Measurements from ENCODE around the gene DUSP15. TPM values are rescaled to one million over a fixed set of nuclear protein-coding genes. Genes with fewer than 3 reads are reported as not detected.

DUSP15 gene
- total and polyA plus RNA-seq, 9 of the 15 experiments (the other 6 are each of a cell fraction or from before 2014, with no cell fraction given), result 0.34 TPM; not detected in 8

- TF ChIP-seq ZNF766 (CRISPR knock-in tag; conservative IDR thresholded peaks at IDR 0.05), result no peak
- TF ChIP-seq MTF1 (CRISPR knock-in tag; IDR thresholded peaks at IDR 0.05; ENCODE audit: borderline replicate concordance), result no peak
- TF ChIP-seq MTA3 (IDR thresholded peaks at IDR 0.05; ENCODE audit: borderline replicate concordance), result no peak
- no peak for TF ChIP-seq GABPB1 (CRISPR knock-in tag; IDR thresholded peaks at IDR 0.05)
These were observed 10.3 kb downstream of the DUSP15 start (continued) for GRCh38 chr20:31859998-31860380.

- peaks cover 2% of the 10 kb centered on the region for H3K9me1 ChIP-seq (ENCODE audit: control insufficient read depth, insufficient read depth, low read length)
- H4K20me1 ChIP-seq (replicated peaks; ENCODE audit: control insufficient read depth, insufficient read depth, low read length), result peaks cover 14% of the 10 kb centered on the region
- H3K27ac ChIP-seq (ENCODE audit: extremely low read depth, low read depth, low read length), result no peak overlapping the region
- H3K27me3 ChIP-seq (ENCODE audit: control insufficient read depth in 2 of 2, insufficient read depth in 2 of 2, low read length in 2 of 2), result peaks cover 24 to 64% of the 10 kb centered on the region in 2 experiments
- H3K4me3 ChIP-seq, result no peak overlapping the region
- POLR2A ChIA-PET, result no interaction called here
- CTCF ChIA-PET (ENCODE audit: low intra/inter-chr PET ratio), result no interaction called here
- H3K9me3 ChIP-seq (replicated peaks; ENCODE audit: control insufficient read depth, insufficient read depth, low read depth, low read length), result no peaks in the 10 kb centered on the region
- in situ Hi-C loops (cut with MboI) (loop anchor here (10.0 kb wide), 1 partner anchor 165 kb away; no protein-coding TSS in a partner anchor), intact Hi-C loops (cut with micrococcal nuclease) (no loop called here)
- no peak overlapping the region for H2AFZ ChIP-seq (ENCODE audit: low read depth, low read length)
- 12% methylated on average over 4 of the region's 5 CpGs for WGBS (ENCODE audit: insufficient coverage, low coverage, missing lambda C conversion rate)
- H3K79me2 ChIP-seq (ENCODE audit: control insufficient read depth, insufficient read depth, low read length), result no peaks in the 10 kb centered on the region
- TF ChIP-seq DNMT1 (IDR thresholded peaks at IDR 0.05), result no peak
- no peak for TF ChIP-seq ZBTB34 (CRISPR knock-in tag; IDR thresholded peaks at IDR 0.05)
- TF ChIP-seq BACH1 (tag; IDR thresholded peaks at IDR 0.05), result no peak
- TF ChIP-seq ZNF280B (CRISPR knock-in tag; IDR thresholded peaks at IDR 0.05), result no peak
- TF ChIP-seq GTF2B (IDR thresholded peaks at IDR 0.05; ENCODE audit: extremely low read depth, insufficient read length), result no peak
- no peak for TF ChIP-seq NBN (IDR thresholded peaks at IDR 0.05; ENCODE audit: low read depth)
- no peak for TF ChIP-seq ADNP (tag; IDR thresholded peaks at IDR 0.05)
- BruUV-seq (replicated peaks), result no TSS peak
- peaks cover 0 to 17% of the 10 kb centered on the region in 2 experiments; a peak in 3 of 5 replicates for H3K4me1 ChIP-seq (replicated peaks in 1 of 2; ENCODE audit: control insufficient read depth in 2 of 2, insufficient read depth in 2 of 2, low read length in 2 of 2)
- no peak overlapping the region; a peak in 1 of 4 replicates for H3K9ac ChIP-seq (ENCODE audit: insufficient read depth in 1 of 2, low read depth in 2 of 2, low read length in 2 of 2)
- ATAC-seq, result no peak
- no peak for DNase-seq (ENCODE audit: extremely low read depth in 1 of 4, low spot score in 3 of 4)
- no peaks in the 10 kb centered on the region for H3K36me3 ChIP-seq (ENCODE audit: control insufficient read depth, insufficient read depth, low read length)
- no peak for FAIRE-seq
- H3K4me2 ChIP-seq (ENCODE audit: insufficient read depth, low read length), result no peak overlapping the region
These were observed 10.9 kb downstream of the DUSP15 start for GRCh38 chr20:31859266-31859997.
